ENCODE data around the gene PLEKHJ1. TPM values are rescaled to one million over a fixed set of nuclear protein-coding genes. Genes with fewer than 3 reads are reported as not detected.

PLEKHJ1 gene
- total RNA-seq, 4 donors from 2014 or later, result 41.9 to 69.8 (median 55.3) TPM

DNA sequence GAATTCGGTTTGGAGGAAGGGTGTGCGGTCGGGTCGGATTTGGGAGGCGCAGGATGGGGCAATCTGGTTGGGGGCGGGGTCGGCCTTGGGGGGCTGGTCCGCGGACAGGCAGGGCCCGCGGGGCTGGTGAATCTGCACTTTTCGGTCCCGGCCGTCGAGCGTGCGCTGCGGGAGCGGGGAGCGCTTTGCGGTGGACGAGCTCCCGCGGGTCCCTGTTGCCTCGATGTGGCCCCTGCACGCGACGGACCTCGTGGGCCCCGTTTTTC, 34.0 kb upstream of the PLEKHJ1 start:
- peak overlapping the region; percentile 99 to 100 (median 100) for H3K27ac ChIP-seq (replicated peaks in 1 of 4)
- TF ChIP-seq EP300 (IDR thresholded peaks at IDR 0.05) (no peak), POLR2AphosphoS5 (IDR thresholded peaks at IDR 0.05) (no peak), POLR2A (IDR thresholded peaks at IDR 0.05; ENCODE audit: low read depth) (no peak)
- TF ChIP-seq, protein P1, sequence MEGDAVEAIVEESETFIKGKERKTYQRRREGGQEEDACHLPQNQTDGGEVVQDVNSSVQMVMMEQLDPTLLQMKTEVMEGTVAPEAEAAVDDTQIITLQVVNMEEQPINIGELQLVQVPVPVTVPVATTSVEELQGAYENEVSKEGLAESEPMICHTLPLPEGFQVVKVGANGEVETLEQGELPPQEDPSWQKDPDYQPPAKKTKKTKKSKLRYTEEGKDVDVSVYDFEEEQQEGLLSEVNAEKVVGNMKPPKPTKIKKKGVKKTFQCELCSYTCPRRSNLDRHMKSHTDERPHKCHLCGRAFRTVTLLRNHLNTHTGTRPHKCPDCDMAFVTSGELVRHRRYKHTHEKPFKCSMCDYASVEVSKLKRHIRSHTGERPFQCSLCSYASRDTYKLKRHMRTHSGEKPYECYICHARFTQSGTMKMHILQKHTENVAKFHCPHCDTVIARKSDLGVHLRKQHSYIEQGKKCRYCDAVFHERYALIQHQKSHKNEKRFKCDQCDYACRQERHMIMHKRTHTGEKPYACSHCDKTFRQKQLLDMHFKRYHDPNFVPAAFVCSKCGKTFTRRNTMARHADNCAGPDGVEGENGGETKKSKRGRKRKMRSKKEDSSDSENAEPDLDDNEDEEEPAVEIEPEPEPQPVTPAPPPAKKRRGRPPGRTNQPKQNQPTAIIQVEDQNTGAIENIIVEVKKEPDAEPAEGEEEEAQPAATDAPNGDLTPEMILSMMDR (IDR thresholded peaks at IDR 0.05), result no peak
- DNase-seq (ENCODE audit: extremely low spot score), result no peak
- no peaks in the 10 kb centered on the region for H3K27me3 ChIP-seq
- peak overlapping the region; percentile 82 to 100 (median 98) for H3K4me3 ChIP-seq
- no peaks in the 10 kb centered on the region for H3K9me3 ChIP-seq
- H3K4me1 ChIP-seq, result peaks cover 44 to 66% (median 60%) of the 10 kb centered on the region in 4 donors
- intact Hi-C loops (cut with DNase I), result no loop called here
- H3K36me3 ChIP-seq, result peaks cover 15 to 30% (median 21%) of the 10 kb centered on the region in 4 donors
- 4% methylated on average over 5 of the region's 30 CpGs for WGBS

- peak; percentile 100 for DNase-seq (ENCODE audit: extremely low spot score)
- intact Hi-C loops (cut with DNase I), result no loop called here
- H3K9me3 ChIP-seq, result no peaks in the 10 kb centered on the region
- H3K27me3 ChIP-seq, result no peaks in the 10 kb centered on the region
- peak overlapping the region; percentile 99 to 100 (median 100) for H3K27ac ChIP-seq (replicated peaks in 1 of 4)
- peak; percentile 100 for TF ChIP-seq POLR2AphosphoS5 (IDR thresholded peaks at IDR 0.05)
- TF ChIP-seq POLR2A (IDR thresholded peaks at IDR 0.05; ENCODE audit: low read depth), result peak; percentile 99
- no peak for TF ChIP-seq EP300 (IDR thresholded peaks at IDR 0.05)
- TF ChIP-seq, protein P1 (IDR thresholded peaks at IDR 0.05), result peak; percentile 8 to 35 (median 18)
- H3K4me3 ChIP-seq, result peak overlapping the region; percentile 82 to 100 (median 98)
- H3K36me3 ChIP-seq, result peaks cover 15 to 29% (median 21%) of the 10 kb centered on the region in 4 donors
- peaks cover 42 to 62% (median 55%) of the 10 kb centered on the region in 4 donors for H3K4me1 ChIP-seq
- under 1% methylated on average over 45 of the region's 103 CpGs for WGBS
Measured at GRCh38 chr19:2269244-2270156, 33.4 kb upstream of the PLEKHJ1 start.

DNA sequence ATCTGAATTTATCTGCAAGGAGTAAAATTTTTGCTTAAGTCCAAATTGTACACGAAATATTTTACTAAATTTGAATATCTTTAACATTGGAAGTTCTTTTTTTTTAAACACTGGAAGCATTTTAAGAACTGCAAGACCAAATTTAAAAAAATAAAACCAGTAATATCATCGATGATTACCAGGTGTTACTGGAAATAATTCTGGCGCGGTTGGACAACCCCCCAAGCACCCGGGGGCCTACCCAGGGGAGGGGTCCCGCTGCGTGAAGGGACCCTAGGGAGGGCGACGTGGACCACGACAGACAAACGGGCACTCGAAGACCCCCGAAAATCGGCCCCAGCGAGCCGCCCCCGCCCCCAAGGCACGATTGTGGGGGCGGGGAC, 32.7 kb upstream of the PLEKHJ1 start:
- TF ChIP-seq POLR2AphosphoS5 (IDR thresholded peaks at IDR 0.05) (no peak), POLR2A (IDR thresholded peaks at IDR 0.05; ENCODE audit: low read depth) (no peak), EP300 (IDR thresholded peaks at IDR 0.05) (no peak)
- TF ChIP-seq, protein P1 (IDR thresholded peaks at IDR 0.05), result no peak
- H3K4me3 ChIP-seq, result peak overlapping the region; percentile 82 to 100 (median 98)
- H3K4me1 ChIP-seq, result peaks cover 36 to 55% (median 49%) of the 10 kb centered on the region in 4 donors
- no peak for DNase-seq (ENCODE audit: extremely low spot score)
- H3K27ac ChIP-seq (replicated peaks in 1 of 4), result peak overlapping the region; percentile 99 to 100 (median 100)
- H3K9me3 ChIP-seq, result no peaks in the 10 kb centered on the region
- 2% methylated on average over 8 of the region's 19 CpGs for WGBS
- no peaks in the 10 kb centered on the region for H3K27me3 ChIP-seq
- peaks cover 15 to 25% (median 21%) of the 10 kb centered on the region in 4 donors for H3K36me3 ChIP-seq
- intact Hi-C loops (cut with DNase I), result no loop called here

DNA sequence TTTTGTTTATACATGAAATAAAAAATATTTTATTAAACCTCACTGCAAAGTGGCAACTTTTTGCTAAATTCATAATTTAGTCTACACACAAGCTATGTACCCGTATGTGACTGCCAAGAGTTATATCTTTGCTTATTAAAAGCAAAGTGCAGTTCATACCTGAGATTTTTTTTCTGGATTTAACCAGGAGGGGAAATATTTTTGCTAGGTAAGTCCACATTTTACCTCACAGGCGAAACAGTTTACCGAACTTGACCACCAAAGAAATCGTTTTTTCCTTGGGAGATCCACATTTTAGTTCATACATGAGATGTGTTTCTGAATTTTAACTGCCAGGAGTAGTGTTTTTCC, 32.3 kb upstream of the PLEKHJ1 start:
- Histone ChIP-seq H3K27ac (replicated peaks in 1 of 4) (peak overlapping the region in 2 of 4 donors; percentile 99 to 100), H3K27me3 (no peaks in the 10 kb centered on the region), H3K9me3 (no peaks in the 10 kb centered on the region), H3K36me3 (peaks cover 15 to 24% (median 20%) of the 10 kb centered on the region in 4 donors), H3K4me3 (peak overlapping the region; percentile 82 to 100 (median 98)), H3K4me1 (peaks cover 32 to 51% (median 45%) of the 10 kb centered on the region in 4 donors)
- no peak for DNase-seq (ENCODE audit: extremely low spot score)
- WGBS, result 79% methylated on average over 4 of the region's 4 CpGs
- intact Hi-C loops (cut with DNase I), result no loop called here
- no peak for TF ChIP-seq EP300 (IDR thresholded peaks at IDR 0.05)
- TF ChIP-seq POLR2AphosphoS5 (IDR thresholded peaks at IDR 0.05), result no peak
- TF ChIP-seq POLR2A (IDR thresholded peaks at IDR 0.05; ENCODE audit: low read depth), result no peak
- TF ChIP-seq, protein P1 (IDR thresholded peaks at IDR 0.05), result no peak
